Ovary (tissue), 3 donors: ENCODE measurements around the gene KBTBD13.

Experiments used
- EP300 ChIP-seq: sonication (generic); formaldehyde crosslinking; IDR thresholded peaks from one replicate; pipeline ENCODE4 v1.6.1; 2017; ENCODE audit warnings: antibody characterized with exemption
- POLR2A ChIP-seq: fragments of 450-650 bp; IDR thresholded peaks from one replicate; pipeline ENCODE4 v1.6.1; 2017; ENCODE audit warnings: antibody characterized with exemption, mild to moderate bottlenecking, moderate library complexity
- TF ChIP-seq, protein P1 (sequence below), 3 donors: fragments of 450-650 bp in 2 of 3; fragments of 200-600 bp in 1 of 3; IDR thresholded peaks; one replicate each; pipeline versions ENCODE4 v1.5.1 to v1.8.0; 2016 to 2022; ENCODE audit warnings: antibody characterized with exemption in 3 of 3, mild to moderate bottlenecking in 1 of 3
- donor health status: DM: no; HTN: no; CAD: no.

- no peak for TF ChIP-seq EP300
- TF ChIP-seq, protein P1, sequence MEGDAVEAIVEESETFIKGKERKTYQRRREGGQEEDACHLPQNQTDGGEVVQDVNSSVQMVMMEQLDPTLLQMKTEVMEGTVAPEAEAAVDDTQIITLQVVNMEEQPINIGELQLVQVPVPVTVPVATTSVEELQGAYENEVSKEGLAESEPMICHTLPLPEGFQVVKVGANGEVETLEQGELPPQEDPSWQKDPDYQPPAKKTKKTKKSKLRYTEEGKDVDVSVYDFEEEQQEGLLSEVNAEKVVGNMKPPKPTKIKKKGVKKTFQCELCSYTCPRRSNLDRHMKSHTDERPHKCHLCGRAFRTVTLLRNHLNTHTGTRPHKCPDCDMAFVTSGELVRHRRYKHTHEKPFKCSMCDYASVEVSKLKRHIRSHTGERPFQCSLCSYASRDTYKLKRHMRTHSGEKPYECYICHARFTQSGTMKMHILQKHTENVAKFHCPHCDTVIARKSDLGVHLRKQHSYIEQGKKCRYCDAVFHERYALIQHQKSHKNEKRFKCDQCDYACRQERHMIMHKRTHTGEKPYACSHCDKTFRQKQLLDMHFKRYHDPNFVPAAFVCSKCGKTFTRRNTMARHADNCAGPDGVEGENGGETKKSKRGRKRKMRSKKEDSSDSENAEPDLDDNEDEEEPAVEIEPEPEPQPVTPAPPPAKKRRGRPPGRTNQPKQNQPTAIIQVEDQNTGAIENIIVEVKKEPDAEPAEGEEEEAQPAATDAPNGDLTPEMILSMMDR (IDR thresholded peaks at IDR 0.05): no peak
- no peak for TF ChIP-seq POLR2A
Measured at GRCh38 chr15:65072027-65072426, 4.5 kb upstream of the KBTBD13 start.
